ENCODE data around the gene EFEMP2.

EFEMP2 gene

GRCh38 chr11:65883058-65883761 lies 10.6 kb upstream of the EFEMP2 start:
- H3K4me1 Mint-ChIP-seq (ENCODE audit: low read depth), result peaks cover 66% of the 10 kb centered on the region
- H3K9me3 Mint-ChIP-seq, result no peaks in the 10 kb centered on the region
- no peaks in the 10 kb centered on the region for H3K27me3 Mint-ChIP-seq
- no peak overlapping the region for H3K4me3 Mint-ChIP-seq
- peaks cover 32% of the 10 kb centered on the region for H3K36me3 Mint-ChIP-seq (ENCODE audit: low read depth)
- H3K27ac Mint-ChIP-seq, result no peak overlapping the region

GRCh38 chr11:65882120-65883057 lies 9.8 kb upstream of the EFEMP2 start:
- H3K36me3 Mint-ChIP-seq (ENCODE audit: low read depth), result peaks cover 32% of the 10 kb centered on the region

GRCh38 chr11:65880844-65881421 lies 8.3 kb upstream of the EFEMP2 start:
- Mint-ChIP-seq H3K27me3 (no peaks in the 10 kb centered on the region), H3K27ac (peak overlapping the region; percentile 94), H3K4me1 (ENCODE audit: low read depth) (peaks cover 56% of the 10 kb centered on the region), H3K36me3 (ENCODE audit: low read depth) (peaks cover 25% of the 10 kb centered on the region), H3K9me3 (no peaks in the 10 kb centered on the region), H3K4me3 (peak overlapping the region; percentile 84)

More at GRCh38 chr11:65882120-65883057, 9.8 kb upstream of the EFEMP2 start:
- no peaks in the 10 kb centered on the region for H3K9me3 Mint-ChIP-seq
- peak overlapping the region; percentile 10 for H3K4me3 Mint-ChIP-seq
- peak overlapping the region; percentile 57 for H3K27ac Mint-ChIP-seq
- H3K27me3 Mint-ChIP-seq, result no peaks in the 10 kb centered on the region
- H3K4me1 Mint-ChIP-seq (ENCODE audit: low read depth), result peaks cover 65% of the 10 kb centered on the region

GRCh38 chr11:65880027-65880426 lies 7.4 kb upstream of the EFEMP2 start:
- Mint-ChIP-seq H3K4me3 (peak overlapping the region; percentile 84), H3K36me3 (ENCODE audit: low read depth) (peaks cover 23% of the 10 kb centered on the region), H3K27ac (peak overlapping the region; percentile 94), H3K9me3 (no peaks in the 10 kb centered on the region), H3K4me1 (ENCODE audit: low read depth) (peaks cover 52% of the 10 kb centered on the region), H3K27me3 (no peaks in the 10 kb centered on the region)

- peaks cover 48% of the 10 kb centered on the region for H3K4me1 Mint-ChIP-seq (ENCODE audit: low read depth)
- H3K27ac Mint-ChIP-seq, result peak within 1 kb of the TSS; percentile 94
- peak within 1 kb of the TSS; percentile 84 for H3K4me3 Mint-ChIP-seq
- no peaks in the 10 kb centered on the region for H3K9me3 Mint-ChIP-seq
- no peaks in the 10 kb centered on the region for H3K27me3 Mint-ChIP-seq
- H3K36me3 Mint-ChIP-seq (ENCODE audit: low read depth), result peaks cover 19% of the 10 kb centered on the region
Measured at GRCh38 chr11:65879617-65880016, 7.0 kb upstream of the EFEMP2 start, which contains the start of gene CTSW. TSS of gene CTSW (plus strand) at chr11:65879837. CDS start at chr11:65879855, 18 bp downstream.

GRCh38 chr11:65873318-65874156 lies 937 bp upstream of the EFEMP2 start:
- Mint-ChIP-seq H3K27me3 (peaks cover 3% of the 10 kb centered on the region), H3K36me3 (ENCODE audit: low read depth) (no peaks in the 10 kb centered on the region), H3K9me3 (no peaks in the 10 kb centered on the region), H3K4me3 (peak overlapping the region; percentile 84), H3K4me1 (ENCODE audit: low read depth) (peaks cover 35% of the 10 kb centered on the region), H3K27ac (peak overlapping the region; percentile 92)

GRCh38 chr11:65871811-65872548 lies 620 bp downstream of the EFEMP2 start:
- no peak overlapping the region for H3K27ac Mint-ChIP-seq
- peaks cover 22% of the 10 kb centered on the region for H3K4me1 Mint-ChIP-seq (ENCODE audit: low read depth)
- H3K4me3 Mint-ChIP-seq, result no peak overlapping the region
- H3K36me3 Mint-ChIP-seq (ENCODE audit: low read depth), result peaks cover 8% of the 10 kb centered on the region
- peaks cover 3% of the 10 kb centered on the region for H3K27me3 Mint-ChIP-seq
- H3K9me3 Mint-ChIP-seq, result no peaks in the 10 kb centered on the region

- Mint-ChIP-seq H3K4me3 (no peak overlapping the region), H3K27me3 (peaks cover 3% of the 10 kb centered on the region), H3K4me1 (ENCODE audit: low read depth) (peaks cover 22% of the 10 kb centered on the region), H3K36me3 (ENCODE audit: low read depth) (peaks cover 9% of the 10 kb centered on the region), H3K27ac (peak overlapping the region; percentile 71), H3K9me3 (no peaks in the 10 kb centered on the region)
Measured at GRCh38 chr11:65870706-65871681, 1.6 kb downstream of the EFEMP2 start.

- peaks cover 11% of the 10 kb centered on the region for H3K36me3 Mint-ChIP-seq (ENCODE audit: low read depth)
- H3K27me3 Mint-ChIP-seq, result peaks cover 3% of the 10 kb centered on the region
- no peak overlapping the region for H3K4me3 Mint-ChIP-seq
- no peaks in the 10 kb centered on the region for H3K9me3 Mint-ChIP-seq
- H3K27ac Mint-ChIP-seq, result peak overlapping the region; percentile 71
- peaks cover 22% of the 10 kb centered on the region for H3K4me1 Mint-ChIP-seq (ENCODE audit: low read depth)
Measured at GRCh38 chr11:65870307-65870658, 2.3 kb downstream of the EFEMP2 start.

- peaks cover 22% of the 10 kb centered on the region for H3K4me1 Mint-ChIP-seq (ENCODE audit: low read depth)
- H3K27me3 Mint-ChIP-seq, result peaks cover 3% of the 10 kb centered on the region
- H3K36me3 Mint-ChIP-seq (ENCODE audit: low read depth), result peaks cover 15% of the 10 kb centered on the region
- H3K27ac Mint-ChIP-seq, result no peak overlapping the region
- no peak overlapping the region for H3K4me3 Mint-ChIP-seq
- no peaks in the 10 kb centered on the region for H3K9me3 Mint-ChIP-seq
Measured at GRCh38 chr11:65869643-65870306, 2.8 kb downstream of the EFEMP2 start.

GRCh38 chr11:65868907-65869306 lies 3.7 kb downstream of the EFEMP2 start:
- no peak overlapping the region for H3K4me3 Mint-ChIP-seq
- no peak overlapping the region for H3K27ac Mint-ChIP-seq
- no peaks in the 10 kb centered on the region for H3K9me3 Mint-ChIP-seq
- H3K4me1 Mint-ChIP-seq (ENCODE audit: low read depth), result peaks cover 21% of the 10 kb centered on the region
- H3K27me3 Mint-ChIP-seq, result peaks cover 3% of the 10 kb centered on the region
- H3K36me3 Mint-ChIP-seq (ENCODE audit: low read depth), result peaks cover 20% of the 10 kb centered on the region

GRCh38 chr11:65868076-65868667 lies 4.4 kb downstream of the EFEMP2 start:
- Mint-ChIP-seq H3K4me1 (ENCODE audit: low read depth) (peaks cover 15% of the 10 kb centered on the region), H3K9me3 (no peaks in the 10 kb centered on the region), H3K4me3 (no peak overlapping the region)

More at GRCh38 chr11:65868076-65868667, 4.4 kb downstream of the EFEMP2 start:
- no peak overlapping the region for H3K27ac Mint-ChIP-seq
- H3K36me3 Mint-ChIP-seq (ENCODE audit: low read depth), result peaks cover 25% of the 10 kb centered on the region
- peaks cover 3% of the 10 kb centered on the region for H3K27me3 Mint-ChIP-seq
